ENCODE results near the gene FAM174B. TPM values are rescaled to one million over a fixed set of nuclear protein-coding genes. Genes with fewer than 3 reads are reported as not detected.

Gene FAM174B
- total RNA-seq, 1 donor from 2014 or later: 34.4 TPM

DNA sequence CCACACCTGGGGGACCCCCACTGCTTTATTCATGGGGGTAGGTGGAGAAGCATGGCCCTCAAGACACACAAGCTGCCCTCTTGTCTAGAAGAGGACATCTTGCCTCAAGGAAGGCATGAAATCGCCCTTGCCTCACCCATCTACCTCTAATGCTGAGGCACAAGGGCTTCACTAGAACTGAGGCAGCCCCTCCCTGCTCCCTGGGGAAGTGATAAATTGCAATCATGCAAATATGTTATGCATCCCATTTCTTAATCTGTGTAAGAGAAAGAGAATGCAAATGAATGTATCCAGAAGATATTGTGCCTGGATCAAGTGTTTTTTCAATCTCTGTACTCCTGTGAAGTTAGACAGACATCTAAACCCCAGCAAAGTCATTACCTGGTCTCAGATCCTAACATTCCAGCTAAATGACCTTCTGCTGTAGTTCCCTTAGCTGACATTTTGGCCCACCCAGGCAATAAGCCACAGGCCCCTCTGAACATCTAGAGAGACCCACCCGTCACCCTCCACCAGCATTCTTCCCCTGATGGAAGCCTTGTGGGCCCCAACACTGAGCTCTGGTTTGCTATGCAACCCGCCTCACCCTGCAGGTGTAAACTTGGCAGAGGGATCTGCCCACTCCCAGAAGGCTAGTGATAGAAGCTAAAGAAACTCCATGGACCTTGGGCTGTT is 53.8 kb downstream of the FAM174B start:
- DNase-seq (ENCODE audit: low spot score): no peak

DNA sequence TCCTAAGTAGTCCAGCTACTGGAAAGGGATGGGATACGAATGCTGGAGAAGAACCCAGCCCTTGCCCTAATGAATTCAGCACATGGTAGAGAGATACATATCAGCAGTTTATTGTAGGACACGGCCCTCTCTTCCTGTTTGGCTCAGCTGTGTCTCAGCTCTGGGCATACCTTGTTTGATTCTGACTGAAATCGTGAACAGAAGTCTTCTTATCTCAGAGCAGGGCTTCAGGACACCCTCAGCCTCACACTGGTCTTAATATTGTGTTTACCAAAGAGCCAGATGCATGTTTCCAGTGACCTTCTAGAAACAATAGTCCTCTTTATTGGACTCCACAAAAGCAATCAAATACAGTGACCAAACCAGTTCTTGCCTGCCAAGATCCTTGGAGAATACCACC is 54.7 kb downstream of the FAM174B start:
- no peak for DNase-seq (ENCODE audit: low spot score)

DNA sequence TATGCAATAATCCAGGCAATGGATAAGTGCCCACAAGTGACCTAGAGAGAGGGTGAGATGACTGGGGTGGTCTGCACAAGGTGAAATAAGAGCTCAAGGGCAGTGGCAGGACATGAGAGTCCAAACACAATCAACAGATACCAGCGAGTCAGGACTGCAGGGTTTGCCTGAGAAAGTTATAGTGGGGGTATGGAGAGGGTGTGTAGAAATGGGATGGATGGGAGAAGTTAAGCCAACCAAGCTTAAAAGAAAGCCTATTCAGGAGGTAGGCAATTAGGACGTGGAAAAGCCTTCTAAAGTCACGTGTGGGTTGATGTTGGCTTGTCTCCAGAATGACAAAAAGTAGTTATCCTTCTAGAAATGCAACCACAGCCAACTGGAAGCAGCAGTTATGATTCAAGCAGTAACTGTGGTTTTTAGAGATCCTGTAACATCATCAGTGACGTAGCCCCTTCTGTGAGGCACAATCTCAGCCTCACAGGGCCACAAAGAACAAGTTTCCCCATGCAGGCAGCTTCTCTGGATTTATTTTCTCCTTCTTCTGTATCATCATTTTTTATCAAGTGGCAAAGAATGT is 56.1 kb downstream of the FAM174B start:
- DNase-seq (ENCODE audit: low spot score): no peak

DNA sequence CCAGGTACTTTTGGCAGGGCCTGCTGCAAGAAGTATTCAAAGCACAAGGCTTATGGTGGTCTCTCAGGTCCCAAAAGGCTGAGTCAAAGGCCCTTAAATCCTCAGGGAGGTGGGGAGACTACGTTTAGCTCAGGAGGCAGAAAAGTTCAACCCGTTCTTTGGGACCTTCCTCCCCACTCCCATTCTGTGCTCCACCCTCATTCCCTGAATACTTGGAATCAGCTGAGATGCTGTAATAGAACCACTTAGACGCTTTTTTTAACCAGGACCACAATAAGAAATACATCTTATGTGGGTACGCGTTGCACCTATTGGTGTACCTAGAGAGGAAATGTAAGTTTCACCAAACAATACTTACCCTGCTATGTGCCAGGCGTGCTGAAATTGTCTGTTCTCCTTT is 58.0 kb downstream of the FAM174B start:
- no peak for DNase-seq (ENCODE audit: low spot score)

DNA sequence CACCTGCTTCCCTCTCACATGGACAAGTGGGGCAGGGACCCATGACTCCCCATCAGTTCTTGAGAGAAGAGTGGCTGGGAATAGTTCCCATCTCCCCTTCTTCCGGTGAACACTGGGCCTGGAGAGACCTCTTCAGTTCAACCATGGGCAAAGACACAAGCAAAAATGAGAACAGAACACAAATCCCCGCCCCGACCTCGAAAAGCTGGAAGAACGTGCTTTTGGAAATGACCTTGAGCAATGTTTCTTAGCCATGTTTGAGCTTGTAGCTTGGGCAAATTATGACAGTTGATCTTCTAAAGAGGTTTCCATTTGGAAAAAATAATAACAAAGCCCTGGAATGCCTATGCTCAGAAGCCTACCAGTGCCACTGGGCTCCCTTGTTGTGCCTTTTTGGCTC is 59.0 kb downstream of the FAM174B start:
- no peak for DNase-seq (ENCODE audit: low spot score)

DNA sequence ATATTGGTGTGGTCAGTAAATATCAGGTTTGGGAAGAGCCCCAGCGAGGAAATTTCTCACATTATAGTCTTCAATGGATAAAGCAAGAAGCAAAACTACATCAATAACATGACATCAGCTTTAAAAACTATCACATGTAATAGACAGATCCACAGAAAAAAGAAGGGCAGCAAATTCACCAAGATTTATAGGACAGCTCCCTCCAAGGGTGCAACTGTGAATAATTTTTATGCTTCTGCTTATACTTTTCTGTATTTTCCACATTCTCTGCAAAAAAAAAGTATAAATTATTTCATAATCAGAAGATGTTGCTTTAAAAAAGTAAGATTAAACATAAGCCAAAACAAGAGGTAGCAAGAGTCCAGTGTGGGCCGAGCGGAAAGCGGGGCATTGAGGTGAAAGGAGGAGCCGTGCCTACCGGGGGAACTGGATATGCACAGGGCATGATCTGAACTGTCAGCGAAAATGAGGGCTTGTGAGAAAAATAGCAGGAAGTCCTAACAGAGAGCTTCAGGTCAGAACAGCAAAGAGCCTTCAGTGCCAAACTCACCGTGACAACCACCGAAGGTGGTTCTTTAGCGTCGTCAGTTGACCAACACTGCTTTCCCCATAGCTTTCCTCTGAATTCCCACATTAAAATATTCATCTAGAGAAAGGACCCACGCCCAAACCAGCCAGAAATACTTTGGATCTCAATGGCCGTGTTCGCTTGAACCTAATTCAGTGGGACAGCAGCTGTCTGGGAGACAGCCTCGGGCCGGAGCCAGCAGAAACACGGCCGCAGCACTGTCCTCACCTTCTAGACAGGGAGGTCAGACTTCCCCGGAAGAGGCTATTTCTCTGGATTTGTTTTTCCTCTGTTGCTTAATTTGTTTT is 59.8 kb downstream of the FAM174B start:
- no peak for DNase-seq (ENCODE audit: low spot score)

DNA sequence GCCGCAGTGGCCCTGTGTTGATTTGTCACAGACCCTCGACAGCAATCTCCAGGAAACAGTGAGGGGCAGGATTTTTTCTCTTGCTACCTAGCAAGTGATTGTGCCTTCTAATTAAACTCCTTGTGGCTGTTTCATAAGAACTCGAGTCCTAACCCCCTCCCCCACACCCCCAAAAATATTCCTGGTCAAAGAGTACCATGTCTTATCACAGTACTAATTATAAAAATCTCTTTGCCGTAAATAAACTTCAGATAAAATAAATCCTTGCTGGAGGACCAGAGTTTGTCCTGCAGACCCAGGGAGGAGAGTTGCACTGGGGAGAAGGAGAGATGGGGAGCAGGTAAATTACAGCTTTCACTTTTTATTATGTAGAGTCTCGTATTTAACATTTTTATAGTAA is 64.3 kb downstream of the FAM174B start:
- DNase-seq (ENCODE audit: low spot score): no peak

DNA sequence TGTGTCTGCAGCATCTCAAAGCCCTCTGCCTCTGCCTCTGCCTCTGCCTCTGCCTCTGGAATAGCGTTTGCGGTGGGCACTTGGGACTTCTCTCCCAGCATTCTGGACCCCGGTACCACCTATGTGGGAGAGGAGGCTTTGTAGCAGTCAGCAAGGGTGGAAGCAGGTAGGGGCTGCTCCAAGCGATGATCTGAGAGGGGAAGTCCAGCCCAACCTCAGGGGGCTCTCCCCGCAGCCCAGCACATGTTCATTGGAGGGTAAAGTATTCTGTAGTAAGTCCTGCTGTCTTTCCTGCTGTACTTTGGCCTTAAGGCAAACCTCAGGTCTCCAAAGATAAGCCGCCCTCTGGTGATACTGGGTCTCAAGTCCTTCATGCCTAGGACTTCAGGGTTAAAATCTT is 68.6 kb downstream of the FAM174B start:
- no peak for DNase-seq (ENCODE audit: low spot score)

DNA sequence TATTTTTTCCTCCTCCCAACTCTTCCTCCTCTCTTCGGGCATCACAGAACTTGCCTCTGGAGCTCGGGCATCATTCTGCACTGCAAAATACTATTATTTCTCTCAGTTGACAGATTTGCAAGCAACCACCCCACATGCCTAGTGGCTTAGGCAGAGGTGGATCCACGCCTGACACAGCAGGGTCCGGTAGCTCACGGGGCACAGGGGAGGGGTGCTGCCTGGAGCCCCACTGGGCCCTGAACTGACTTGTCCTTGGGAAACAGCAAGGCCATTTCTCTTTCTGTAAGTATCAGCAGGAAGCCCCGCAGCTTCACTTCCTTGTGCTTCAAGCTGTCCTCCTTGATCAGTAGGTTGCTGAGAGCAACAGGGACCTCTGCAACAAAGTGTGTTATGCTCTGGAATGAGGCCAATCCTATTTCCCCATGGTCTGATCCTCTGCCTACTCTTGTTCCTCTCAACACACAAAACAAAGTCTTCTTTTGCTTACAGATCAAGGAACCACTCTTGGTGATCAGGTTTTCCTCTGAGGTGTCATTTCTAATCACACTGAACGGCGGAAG is 69.1 kb downstream of the FAM174B start:
- DNase-seq (ENCODE audit: low spot score): no peak

DNA sequence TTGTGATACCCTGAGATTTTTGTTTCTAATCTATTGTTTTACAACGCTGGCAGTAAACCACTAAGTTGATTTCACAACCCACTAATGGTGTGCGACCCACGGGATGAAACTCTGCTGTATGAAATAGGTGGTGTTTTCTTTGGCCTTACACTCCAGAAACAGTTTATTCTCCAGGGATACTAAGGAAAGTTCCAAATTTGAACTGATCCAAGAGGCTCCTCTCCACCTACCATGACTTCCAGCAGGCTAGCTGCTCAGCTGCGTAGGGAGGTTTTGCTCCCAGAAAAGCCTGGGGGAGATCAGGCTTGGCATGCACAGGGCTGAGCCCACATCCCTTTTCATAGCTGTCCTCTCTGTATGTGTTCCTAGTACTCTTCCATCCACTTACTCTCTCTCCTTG is 71.5 kb downstream of the FAM174B start:
- no peak for DNase-seq (ENCODE audit: low spot score)

DNA sequence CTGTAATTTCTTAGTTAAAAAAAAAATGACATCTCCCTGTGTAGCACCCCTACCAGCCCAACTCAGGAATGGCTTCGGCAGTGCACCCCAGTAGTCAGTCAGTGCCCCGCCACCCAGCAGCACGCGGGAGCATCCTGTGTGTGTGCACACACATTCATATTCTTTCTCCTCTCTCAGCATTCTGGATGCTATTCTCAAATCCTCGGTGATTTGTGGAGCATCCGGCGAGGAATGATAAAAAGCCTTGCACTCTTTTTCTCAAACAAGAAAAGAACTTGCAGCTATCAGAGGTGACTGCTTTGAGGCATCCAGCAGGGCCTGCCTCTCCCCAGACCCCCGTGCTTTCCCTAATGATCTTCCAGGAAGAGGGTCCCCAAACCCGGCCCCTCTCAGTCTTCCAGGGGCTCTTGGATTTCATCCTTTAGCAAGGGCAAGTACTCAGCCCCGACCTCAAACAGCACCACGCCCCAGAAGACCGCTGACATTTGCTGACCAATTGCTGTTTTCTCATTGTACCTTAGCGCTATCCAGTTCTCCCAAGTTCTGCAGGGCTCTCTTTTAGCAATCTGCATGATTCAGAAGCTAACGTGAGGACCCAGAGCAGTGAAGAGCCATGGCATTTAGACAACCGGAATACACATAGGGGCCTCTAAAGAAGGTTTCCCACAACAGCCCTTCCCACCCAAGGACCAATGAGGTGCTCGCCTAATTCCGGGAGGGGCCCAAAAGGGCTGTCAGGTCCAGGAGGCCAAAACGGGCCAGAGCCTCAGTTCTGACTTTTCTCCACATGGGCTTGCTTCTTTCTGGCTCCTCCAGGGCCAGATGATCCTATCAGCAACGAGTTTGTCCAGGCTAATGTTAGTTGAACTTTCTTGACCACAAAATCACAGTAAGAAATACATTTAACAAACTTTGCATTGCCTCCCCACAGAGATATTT is 72.2 kb downstream of the FAM174B start:
- DNase-seq (ENCODE audit: low spot score): no peak

DNA sequence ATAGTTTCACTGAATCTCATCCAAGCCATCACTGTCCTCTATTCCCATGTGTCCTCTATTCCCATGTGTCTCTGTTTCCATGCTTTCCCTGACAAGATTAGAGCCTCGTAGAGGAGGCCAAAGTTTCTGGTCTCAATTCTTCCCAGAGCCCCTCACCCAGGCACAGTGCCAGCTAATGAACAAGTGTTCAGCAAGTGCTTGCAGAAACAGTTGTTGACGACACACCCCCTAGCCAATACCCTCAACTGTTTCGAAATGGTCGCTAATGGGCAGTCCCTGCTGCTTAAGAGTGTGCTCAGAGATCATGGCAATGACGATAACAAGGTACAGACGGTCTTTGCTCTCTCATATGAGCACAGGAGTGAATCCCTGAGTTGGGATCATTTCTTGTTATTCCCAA is 73.4 kb downstream of the FAM174B start:
- no peak for DNase-seq (ENCODE audit: low spot score)

DNA sequence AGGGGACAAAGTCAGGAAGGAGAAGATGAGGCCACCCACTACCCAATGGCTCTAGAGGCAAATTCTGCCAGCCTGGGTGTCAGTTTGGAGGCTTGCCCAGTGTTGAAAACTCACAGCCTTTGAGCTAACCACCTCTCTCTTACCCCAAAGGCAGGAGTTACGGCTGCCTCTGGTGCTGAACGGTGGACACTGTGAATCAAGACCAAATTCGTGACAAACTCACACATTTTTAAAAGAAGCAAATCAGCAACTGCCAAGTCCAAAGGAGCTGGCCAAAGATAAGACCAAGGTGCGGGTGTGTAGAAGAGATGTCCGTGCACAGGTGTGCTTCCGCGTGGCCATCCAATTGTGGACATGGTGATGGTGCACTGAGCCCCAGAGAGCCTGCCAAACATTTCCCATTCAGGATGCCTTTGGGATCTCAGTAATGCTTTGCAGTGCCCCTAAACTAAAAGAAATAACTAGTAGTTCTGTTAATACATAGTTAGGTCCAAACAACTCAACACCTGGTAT is 74.6 kb downstream of the FAM174B start:
- no peak for DNase-seq (ENCODE audit: low spot score)

DNA sequence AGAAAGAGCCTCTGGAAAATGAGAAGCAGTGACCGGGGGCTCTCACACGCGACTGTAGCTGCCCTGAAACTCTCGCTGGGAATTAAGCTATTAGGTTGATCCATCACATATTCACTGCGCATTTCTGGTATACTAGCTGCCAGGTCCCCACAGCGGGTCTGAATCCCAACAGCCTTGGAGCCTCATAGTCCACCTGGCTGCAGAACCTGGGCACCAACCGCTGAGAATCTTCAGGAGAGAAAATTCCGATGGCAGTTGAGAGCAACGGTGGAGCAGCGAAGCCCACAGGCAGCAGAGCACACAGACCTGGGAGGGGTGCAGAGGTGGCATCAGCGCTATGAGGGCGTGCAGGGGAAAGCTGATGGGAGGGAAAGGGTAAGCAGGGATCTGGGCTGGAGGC is 75.1 kb downstream of the FAM174B start:
- no peak for DNase-seq (ENCODE audit: low spot score)

DNA sequence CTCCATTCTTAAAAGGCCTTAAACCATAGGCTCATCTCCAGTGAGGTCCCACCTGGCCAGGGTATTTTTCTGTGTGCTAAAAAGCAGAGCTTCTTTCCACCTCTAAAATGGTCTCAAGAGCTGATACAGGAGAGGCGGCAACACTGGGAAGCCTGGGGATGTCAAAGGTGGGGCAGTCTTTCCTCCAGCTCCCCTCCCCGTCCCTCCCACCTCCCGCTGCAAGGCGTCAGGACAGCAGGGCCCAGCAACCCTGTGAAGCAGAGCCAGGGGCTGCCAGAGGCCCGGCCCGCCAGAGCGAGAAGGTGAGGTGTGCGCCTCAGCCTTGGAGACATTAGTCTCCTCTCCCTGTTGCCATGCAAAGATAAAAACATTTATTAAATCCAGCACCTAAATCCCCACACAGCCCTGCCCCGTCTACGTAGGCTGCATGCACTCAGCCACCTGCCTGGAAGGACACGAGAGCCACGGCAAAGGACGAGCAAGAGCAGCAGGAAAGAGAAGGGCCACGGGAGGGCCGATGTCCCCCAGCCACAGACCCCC is 75.6 kb downstream of the FAM174B start:
- DNase-seq (ENCODE audit: low spot score): no peak

DNA sequence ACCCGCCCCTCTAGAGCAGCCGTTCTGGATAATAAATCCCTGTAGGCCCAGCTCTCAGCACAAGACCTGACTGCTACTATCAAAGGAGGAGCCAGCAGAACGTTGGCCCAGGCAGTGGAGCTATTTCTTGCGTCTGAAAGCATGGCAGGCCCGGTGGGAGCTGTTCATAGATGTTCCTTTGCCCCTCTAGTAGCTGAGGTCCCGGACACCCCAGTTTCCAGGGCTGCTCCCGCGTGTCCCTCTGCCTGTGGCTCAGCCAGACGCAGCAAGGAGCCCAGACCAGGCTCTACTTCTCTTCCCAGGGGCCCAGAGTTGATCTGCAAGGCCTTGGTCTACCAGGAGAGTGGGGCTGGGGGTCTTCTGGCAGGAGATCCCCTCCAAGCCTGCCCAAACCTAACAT is 76.1 kb downstream of the FAM174B start:
- DNase-seq (ENCODE audit: low spot score): no peak

DNA sequence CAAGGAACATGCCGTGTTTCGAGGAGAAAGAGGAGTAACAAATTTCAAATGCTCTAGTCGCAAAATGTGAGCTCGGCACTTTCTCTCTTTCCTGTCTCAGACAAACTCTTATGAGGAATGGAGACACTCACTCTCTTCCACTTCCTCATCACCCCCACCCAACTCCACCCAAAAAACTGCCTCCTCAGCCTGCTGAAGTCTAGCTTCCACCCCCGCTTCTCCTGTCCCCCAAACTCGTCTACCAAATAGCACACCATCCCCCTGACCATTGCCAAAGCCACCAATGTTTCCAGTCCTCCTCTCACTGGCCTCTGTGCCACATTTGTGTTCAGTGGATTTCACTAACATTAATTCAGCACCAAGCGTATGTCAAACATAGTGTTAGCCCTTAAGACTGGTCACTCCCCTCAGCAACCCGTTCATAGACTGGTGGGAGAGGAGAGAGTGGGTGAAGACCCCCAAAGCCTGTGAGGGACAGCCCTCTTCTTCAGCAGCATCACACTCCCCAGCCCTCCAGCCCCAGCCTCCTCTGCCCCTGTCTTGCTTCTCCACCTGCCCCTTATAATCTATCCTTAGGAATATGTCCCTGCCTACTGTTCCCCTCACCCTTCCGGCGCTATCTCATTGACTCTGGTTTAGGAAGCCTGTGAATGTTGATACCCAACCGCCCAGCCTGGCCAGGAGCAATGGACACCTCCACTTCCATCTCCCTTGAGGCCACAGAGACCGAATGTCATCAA is 77.3 kb downstream of the FAM174B start:
- no peak for DNase-seq (ENCODE audit: low spot score)

DNA sequence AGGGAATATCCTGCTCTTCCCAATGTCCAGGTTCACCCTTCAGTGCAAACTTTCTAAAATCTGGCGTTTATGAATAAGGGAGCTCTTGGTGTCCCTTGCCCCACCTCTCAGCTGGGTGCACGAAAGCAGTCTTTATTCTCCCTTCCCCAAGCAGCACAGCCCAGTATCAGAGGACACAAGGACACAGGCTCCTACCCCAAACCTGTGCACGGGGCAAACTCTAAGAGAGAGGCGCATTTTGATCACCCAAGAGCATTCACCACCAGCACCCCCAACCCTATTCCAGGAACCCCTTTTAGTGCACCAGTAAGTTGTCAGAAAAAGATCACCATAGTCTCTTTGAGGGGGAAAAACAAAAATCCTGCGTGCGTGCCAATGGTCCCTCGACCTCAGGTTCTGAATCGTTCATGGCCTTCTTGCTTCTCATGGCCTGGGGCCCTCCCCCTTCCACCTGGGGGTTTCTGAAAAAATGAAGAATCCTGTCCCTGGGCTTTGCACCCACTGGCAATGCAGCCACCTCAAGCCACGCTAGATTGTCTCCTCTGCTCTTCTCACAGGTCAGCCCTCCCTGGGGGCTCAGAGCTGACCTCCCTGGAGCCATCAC is 78.9 kb downstream of the FAM174B start:
- no peak for DNase-seq (ENCODE audit: low spot score)

DNA sequence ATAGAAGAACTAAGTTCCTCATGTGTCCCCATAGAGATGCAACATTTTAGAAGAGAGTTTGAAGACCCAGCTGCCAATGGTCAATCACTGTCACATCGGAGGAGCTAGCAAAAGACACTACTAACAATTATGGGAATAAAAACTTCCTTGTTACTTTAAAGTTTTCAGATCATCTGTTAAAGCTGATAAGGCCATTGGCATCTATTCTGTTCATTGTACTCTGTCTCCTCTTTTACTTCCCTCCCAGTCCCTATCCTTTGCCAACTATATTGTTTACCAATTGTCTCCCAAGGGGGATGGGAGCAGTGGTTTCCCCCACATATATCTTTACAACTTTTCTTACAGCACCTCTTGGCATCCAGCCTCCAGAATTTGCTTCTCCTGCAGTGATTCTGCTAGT is 81.0 kb downstream of the FAM174B start:
- no peak for DNase-seq (ENCODE audit: low spot score)

DNA sequence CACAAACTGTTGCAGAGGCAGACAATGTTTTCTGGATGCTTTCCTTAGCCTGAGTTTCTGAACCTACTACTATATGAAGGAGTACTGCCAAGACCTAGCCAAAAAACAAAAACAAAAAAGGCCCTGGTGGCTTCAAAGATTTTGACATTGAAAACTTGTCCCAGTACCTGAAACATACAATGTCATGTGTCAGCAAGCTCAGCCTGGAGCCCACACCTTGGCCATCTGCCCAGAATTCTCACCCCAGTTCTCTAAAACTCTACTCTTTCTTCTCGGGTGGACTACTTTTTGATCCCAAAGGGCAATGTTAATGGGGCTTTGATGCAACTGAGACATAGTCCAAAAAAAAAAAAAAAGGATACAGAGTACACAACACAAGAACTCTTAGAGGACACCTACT is 81.4 kb downstream of the FAM174B start:
- DNase-seq (ENCODE audit: low spot score): no peak

All from mucosa of gallbladder (tissue), 1 donor.